ENCODE measurements around the gene TICAM2.
"Not testable (repeated sequence)": the region's sequence is repeated elsewhere in the genome, so short reads cannot be mapped to it uniquely, and the experiment has no call there.

TICAM2 gene, protein sequence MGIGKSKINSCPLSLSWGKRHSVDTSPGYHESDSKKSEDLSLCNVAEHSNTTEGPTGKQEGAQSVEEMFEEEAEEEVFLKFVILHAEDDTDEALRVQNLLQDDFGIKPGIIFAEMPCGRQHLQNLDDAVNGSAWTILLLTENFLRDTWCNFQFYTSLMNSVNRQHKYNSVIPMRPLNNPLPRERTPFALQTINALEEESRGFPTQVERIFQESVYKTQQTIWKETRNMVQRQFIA

GRCh38 chr5:115601701-115602590 lies at the start of gene TICAM2:
Gene TICAM2 (minus strand): TSS chr5:115602479. CDS start chr5:115581256, 21,223 bp downstream.
- peak; percentile 42 to 43 for DNase-seq (ENCODE audit: low read depth in 2 of 2)

DNA sequence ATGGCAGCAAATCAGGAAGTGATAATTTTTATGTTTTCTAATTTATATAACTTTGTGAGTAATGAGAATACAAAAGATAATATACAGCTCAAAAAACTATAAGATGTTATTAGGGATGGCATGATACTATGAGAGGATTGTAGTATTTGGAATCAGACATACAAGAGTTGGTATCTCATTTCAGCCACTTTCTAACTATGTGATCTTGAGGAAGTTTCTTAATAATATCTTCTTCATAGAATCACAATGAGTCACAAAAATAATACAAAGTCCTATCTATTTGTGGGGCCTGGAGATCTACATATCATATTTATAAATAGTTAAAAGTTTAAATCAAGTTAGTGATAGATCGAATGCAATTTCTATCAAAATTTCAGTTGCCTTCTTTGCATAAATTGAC lies 47.3 kb upstream of the TICAM2 start:
- no peak for DNase-seq (ENCODE audit: low read depth in 2 of 2)

GRCh38 chr5:115648056-115648455 lies 45.8 kb upstream of the TICAM2 start:
- DNase-seq (ENCODE audit: low read depth in 2 of 2), result no peak

- DNase-seq (ENCODE audit: low read depth in 2 of 2), result not testable (repeated sequence)
Measured at GRCh38 chr5:115645386-115645785, 43.1 kb upstream of the TICAM2 start.

DNA sequence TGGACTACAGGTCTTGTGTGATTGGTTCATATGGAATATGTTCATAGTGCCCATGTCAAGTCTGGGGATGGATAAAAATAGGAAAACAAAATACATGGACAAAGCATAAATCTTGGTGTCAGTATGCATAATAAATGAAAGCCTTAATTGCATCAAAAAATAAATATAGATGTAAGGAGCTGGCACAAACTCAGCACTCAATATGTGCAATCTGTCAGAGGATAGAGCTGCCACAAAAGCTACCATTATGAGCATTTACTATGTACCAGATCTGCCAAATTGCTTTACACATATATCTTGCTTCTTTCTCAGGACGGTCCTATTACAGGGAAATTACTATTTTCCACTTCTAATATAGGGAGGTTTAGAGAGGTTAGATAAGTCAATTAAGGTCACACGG lies 41.8 kb upstream of the TICAM2 start:
- DNase-seq (ENCODE audit: low read depth in 2 of 2), result no peak

- no peak for DNase-seq (ENCODE audit: low read depth in 2 of 2)
Measured at GRCh38 chr5:115641948-115642347, 39.7 kb upstream of the TICAM2 start.

- no peak for DNase-seq (ENCODE audit: low read depth in 2 of 2)
Measured at GRCh38 chr5:115640274-115640673, 38.0 kb upstream of the TICAM2 start.

DNA sequence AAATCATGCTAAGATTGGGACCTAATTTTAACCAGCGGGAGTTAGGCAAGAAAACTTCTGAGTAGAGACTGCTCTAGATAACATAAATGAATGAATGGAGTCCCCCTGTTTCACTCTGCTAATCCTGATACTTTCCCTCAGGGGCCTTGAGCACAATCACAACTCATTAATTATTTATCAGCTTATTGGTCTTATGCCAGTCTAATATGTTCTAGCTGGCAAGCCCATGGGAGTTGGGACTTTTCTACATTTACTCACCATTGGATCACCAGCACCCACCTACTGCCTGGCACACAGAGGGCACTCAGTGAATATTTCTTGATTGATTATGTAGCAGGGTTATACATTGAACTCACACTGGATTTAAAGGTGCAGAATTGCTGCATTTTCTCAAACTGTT lies 37.1 kb upstream of the TICAM2 start:
- no peak for DNase-seq (ENCODE audit: low read depth in 2 of 2)

DNA sequence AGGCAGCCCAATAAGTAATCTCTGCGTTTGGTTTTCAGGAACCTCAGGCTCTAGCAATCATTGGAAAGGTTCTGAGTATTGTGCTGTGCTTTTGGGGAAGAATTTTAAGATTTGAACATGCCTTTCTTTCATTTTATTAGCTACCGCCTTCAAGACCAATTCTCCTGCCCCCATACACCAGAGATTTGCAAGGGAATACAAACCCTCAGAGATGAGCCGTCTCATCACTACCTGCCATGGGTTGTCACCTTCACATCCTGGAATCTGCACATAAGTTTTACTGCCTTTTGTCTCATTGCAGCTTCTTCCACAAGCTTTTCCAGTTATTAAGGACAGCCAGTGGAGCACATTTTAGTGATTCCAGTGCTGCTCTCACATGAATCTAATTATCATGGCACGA lies 35.2 kb upstream of the TICAM2 start:
- DNase-seq (ENCODE audit: low read depth in 2 of 2), result no peak

DNA sequence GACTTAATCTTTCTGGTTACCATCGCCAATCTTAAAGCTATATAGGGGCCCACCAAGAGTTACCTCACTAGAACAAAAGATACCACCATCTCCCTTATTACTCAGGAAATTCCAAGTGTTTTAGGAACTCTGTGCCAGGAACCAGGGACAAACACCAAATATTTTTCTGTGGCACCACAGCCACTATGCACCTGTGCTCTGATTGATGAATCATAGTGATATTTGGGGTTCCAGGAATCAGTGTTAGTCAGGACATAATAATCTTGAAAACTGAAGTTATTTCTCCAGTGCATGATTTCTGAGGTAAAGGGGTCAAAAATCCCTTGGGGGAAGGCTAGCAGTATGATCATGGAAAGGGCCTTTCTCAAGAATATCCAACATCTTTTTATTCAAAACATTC lies 33.7 kb upstream of the TICAM2 start:
- no peak for DNase-seq (ENCODE audit: low read depth in 2 of 2)

DNA sequence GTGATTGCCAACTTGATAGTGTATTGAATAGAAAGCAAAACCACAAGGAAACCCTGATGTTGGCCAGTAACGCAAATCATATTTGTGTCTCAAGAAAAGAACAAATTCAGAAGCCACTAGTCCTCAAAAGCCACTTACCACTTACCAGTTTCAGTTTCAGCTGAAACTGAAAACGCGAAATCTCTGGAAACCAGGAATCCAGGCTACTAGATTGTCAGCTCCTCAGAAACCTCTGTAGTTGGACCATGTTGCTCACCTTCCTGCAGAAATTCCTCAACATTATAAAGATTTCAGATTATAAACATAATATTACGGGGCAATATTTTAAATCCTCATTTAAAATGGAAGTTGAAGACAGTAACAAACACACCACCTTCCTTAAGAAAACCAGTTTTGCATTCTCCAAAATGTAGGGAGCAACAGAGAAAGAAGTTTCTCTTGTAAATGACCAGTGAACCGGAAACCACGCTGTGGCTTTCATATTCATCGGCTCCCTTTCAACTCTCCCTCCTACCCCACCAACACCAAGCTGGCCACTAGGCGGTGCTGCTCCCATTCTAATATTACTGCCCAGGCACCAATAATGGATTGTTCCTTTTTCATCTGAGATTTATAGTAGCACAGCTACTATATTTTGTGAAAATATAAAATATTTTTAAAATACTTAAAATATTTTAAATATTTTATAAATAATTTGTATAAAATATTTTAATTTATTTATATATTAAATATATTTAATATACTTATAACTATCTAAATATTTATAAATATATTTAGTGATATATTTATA lies 32.3 kb upstream of the TICAM2 start:
- DNase-seq (ENCODE audit: low read depth in 2 of 2), result peak; percentile 78 to 81

DNA sequence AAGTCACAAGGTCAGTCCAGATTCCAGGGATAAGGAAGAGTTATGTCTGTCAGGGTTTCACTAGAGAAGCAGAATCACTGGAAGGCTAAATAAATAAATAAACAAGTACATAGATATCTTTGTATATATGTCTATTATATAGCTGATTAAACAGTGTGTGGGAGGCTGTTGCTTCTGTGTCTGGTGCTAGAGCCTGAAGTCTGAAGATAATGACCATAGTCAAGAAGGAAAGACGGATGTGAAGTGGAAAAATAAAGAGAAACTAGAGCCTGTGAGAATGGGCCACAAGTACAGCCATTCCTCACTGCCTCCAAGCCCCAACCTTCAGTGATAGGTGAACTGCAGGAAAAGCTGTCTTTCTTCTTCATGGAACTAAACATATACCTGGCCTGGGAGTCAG lies 27.6 kb upstream of the TICAM2 start:
- DNase-seq (ENCODE audit: low read depth in 2 of 2), result no peak

- no peak for DNase-seq (ENCODE audit: low read depth in 2 of 2)
Measured at GRCh38 chr5:115627295-115627865, 25.1 kb upstream of the TICAM2 start.

DNA sequence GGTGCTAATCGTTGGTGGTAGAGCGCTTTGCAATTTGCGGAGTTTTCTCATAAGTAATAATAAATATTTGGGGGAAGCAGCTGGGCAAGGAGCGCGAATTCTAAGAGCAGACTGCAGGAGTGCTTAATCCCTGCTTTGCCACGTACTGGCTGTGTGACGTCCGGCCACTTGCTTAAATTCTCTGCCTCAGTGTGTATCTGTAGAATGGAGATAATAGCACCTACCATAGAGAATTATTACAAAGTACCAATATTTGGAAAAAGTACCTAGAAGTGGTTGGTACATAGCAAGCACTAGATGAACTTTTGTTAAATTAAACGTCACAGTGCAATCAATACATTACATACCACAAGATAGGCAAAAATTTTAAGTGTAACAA lies 24.2 kb upstream of the TICAM2 start:
- no peak for DNase-seq (ENCODE audit: low read depth in 2 of 2)

GRCh38 chr5:115625579-115626444 lies 23.5 kb upstream of the TICAM2 start, which contains the start of gene TMED7:
Gene TMED7 (minus strand): TSS chr5:115626036. CDS start chr5:115625792, 244 bp downstream.
- peak; percentile 100 for DNase-seq (ENCODE audit: low read depth in 2 of 2)

DNA sequence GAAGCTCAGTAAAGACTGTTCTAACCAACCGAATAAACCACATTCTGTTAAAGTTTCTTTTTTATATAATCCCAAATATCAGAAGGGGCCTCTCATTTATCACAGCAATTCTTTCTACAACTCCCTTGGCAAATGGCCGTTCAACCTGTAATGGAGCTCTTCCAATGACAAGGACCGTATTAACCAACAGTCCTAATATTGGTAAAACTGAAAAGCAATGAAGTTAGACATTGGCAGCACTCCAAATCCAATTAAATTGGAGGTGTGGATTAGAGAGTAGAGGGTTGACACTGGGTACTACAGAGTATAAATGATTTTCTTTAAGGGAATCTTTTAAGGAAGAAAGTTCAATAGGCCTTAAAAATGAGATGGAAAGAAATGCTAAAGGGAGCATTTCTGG lies 22.7 kb upstream of the TICAM2 start:
- DNase-seq (ENCODE audit: low read depth in 2 of 2), result no peak

DNA sequence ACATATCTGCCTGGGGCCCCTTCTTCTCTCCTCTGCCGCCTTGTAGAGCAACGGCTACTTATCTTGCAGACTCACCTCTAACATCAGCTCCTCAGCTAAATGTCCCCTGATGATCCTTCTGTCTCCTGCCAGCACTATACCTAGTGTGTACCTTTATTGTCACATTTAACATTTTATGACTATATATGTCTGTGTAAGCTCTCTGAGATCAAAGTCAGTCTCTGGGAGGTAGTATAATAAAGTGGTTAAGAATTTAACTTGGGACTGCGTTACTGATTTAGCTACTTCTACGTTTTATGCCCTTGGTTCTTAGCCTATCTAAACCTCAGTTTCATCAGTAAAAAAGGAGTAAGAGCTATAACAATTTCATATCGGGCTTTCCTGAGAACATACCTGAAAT lies 21.4 kb upstream of the TICAM2 start:
- DNase-seq (ENCODE audit: low read depth in 2 of 2), result no peak

- no peak for DNase-seq (ENCODE audit: low read depth in 2 of 2)
Measured at GRCh38 chr5:115621365-115621900, 19.2 kb upstream of the TICAM2 start.

DNA sequence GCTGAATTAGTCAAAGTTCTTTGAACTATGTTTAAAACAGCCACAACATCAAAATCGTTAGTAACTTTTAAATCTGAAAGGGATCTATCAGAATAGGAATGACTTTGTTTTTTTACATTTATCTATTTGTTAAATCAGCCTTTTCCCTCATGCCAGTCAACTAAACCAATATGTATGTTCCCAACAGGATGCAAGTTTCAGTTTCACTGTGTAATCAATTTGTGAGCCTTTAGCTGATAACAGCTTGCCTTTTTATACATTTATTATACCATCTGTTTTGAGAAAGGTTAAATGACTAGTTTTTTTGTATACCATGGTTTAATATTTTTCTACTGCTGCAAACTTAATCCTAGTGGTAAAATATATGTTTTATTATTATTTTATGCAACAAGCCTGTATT lies 14.6 kb upstream of the TICAM2 start:
- no peak for DNase-seq (ENCODE audit: low read depth in 2 of 2)

- no peak for DNase-seq (ENCODE audit: low read depth in 2 of 2)
Measured at GRCh38 chr5:115616472-115616871, 14.2 kb upstream of the TICAM2 start.

DNA sequence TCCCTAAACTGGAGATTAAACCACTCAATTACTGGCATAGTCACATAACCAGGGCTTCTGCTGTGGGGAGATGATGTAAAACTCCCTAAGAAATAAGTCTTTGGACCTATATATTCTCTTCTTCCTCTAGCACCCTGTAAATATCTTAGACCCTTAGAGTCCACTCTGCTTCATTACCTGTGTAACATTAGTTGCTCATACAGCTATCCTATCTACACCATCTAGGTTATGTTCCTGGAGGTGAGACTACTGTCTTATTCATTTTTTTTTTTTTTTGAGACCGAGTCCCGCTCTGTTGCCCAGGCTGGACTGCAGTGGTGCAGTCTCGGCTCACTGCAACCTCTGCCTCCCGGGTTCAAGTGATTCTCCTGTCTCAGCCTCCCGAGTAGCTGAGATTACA lies 9.6 kb upstream of the TICAM2 start:
- no peak for DNase-seq (ENCODE audit: low read depth in 2 of 2)

Measured in activated CD4-positive, alpha-beta T cell treated with anti-CD3 and anti-CD28 coated beads for 24 hours (primary cell).